Aorta (tissue), 5 donors: ENCODE measurements around the gene HSPB2. TPM values are rescaled to one million over a fixed set of nuclear protein-coding genes. Genes with fewer than 3 reads are reported as not detected.
"Not testable (repeated sequence)": the region's sequence is repeated elsewhere in the genome, so short reads cannot be mapped to it uniquely, and the experiment has no call there.

Experiments used
- ATAC-seq: fragments of 200-7000 bp; cut with Tn5 transposase; one replicate; pipeline ENCODE4 v1.9.1; 2022; ENCODE audit warnings: moderate library complexity; ENCODE audit not compliant: low FRiP score
- DNase-seq, 2 donors: peaks; one replicate each; pipeline ENCODE4 v3.0.0-alpha.2; 2020
- H3K27ac ChIP-seq, 2 donors: one replicate each; pipeline ENCODE4 v1.5.1; 2013; ENCODE audit warnings: low read length in 2 of 2, mild to moderate bottlenecking in 2 of 2, moderate library complexity in 2 of 2, control low read depth in 1 of 2, inconsistent platforms in 1 of 2, low read depth in 1 of 2
- H3K27me3 ChIP-seq, 2 donors: one replicate each; pipeline ENCODE4 v1.6.1; 2013; ENCODE audit warnings: control low read depth in 1 of 2, low read length in 1 of 2, mild to moderate bottlenecking in 1 of 2, moderate library complexity in 1 of 2; ENCODE audit not compliant: insufficient read depth in 2 of 2, control insufficient read depth in 1 of 2
- H3K36me3 ChIP-seq, 2 donors: one replicate each; pipeline ENCODE4 v1.6.1; 2013; ENCODE audit warnings: control low read depth in 1 of 2, low read length in 1 of 2, mild to moderate bottlenecking in 1 of 2; ENCODE audit not compliant: insufficient read depth in 2 of 2, control insufficient read depth in 1 of 2
- H3K4me1 ChIP-seq, 2 donors: one replicate each; pipeline ENCODE4 v1.6.1; 2013; ENCODE audit warnings: low read length in 2 of 2, control low read depth in 1 of 2, mild to moderate bottlenecking in 1 of 2, moderate library complexity in 1 of 2; ENCODE audit not compliant: insufficient read depth in 2 of 2, control insufficient read depth in 1 of 2
- H3K4me3 ChIP-seq, 2 donors: one replicate each; pipeline ENCODE4 v1.5.1; 2013; ENCODE audit warnings: low read length in 2 of 2, control low read depth in 1 of 2, mild to moderate bottlenecking in 1 of 2
- H3K9me3 ChIP-seq: one replicate; pipeline ENCODE4 v1.6.1; 2013; ENCODE audit warnings: mild to moderate bottlenecking, low read length; ENCODE audit not compliant: control insufficient read depth
- WGBS, 2 donors: extraction: QIAGEN DNeasy Blood & Tissue Kit; methylation state at CpG; one replicate each; pipeline ENCODE4 v1.1.7; 2013; 5-methylcytosine and 5-hydroxymethylcytosine counted together
- intact Hi-C, 2 donors: fragments of 100-400 bp; cut with DNase I; formaldehyde crosslinking; loops; one replicate each; pipeline versions ENCODE4 v1.14.2 to v1.15.0; 2022
- polyA plus RNA-seq, 2 donors: library from polyadenylated mRNA; stranded (reverse); fragments of 200-250 nt; gene quantifications; one replicate each; pipeline ENCODE4 v1.2.3, GENCODE V29; 2013
- total RNA-seq, 2 donors: library from RNA; stranded (reverse); fragmentation: NEBNext Ultra II Directional; extraction: Animal tissue kit (Norgen Biotek cat#: 25700); gene quantifications; one replicate each; pipeline ENCODE4 v1.2.1, GENCODE V29; 2021
- donor health status: healthy with polysubstance abuse.
- donor health status: Bipolar disorder and iron deficiency.
- donor health status: DM: no; HTN: no; CAD: no.
- donor health status: DM: no; HTN: no; CAD: no.
- donor health status: DM: yes; HTN: yes; CAD: no.

The HSPB2 gene
- total and polyA plus RNA-seq, 4 donors = 13.8 to 60.2 (median 21.5) TPM

GRCh38 chr11:111930472-111930871, 17.9 kb downstream of the HSPB2 start:
- Histone ChIP-seq H3K36me3 (no peaks in the 10 kb centered on the region), H3K27ac (no peak overlapping the region), H3K9me3 (no peaks in the 10 kb centered on the region), H3K4me3 (no peak overlapping the region), H3K27me3 (no peaks in the 10 kb centered on the region), H3K4me1 (peaks cover 0 to 2% of the 10 kb centered on the region in 2 donors)
- DNase-seq (no peak), ATAC-seq (no peak)
- intact Hi-C loops = loop anchor here in 1 of 2 donors (5.0 kb wide), 1 partner anchor 53 kb away; the partner anchor contains the start of genes CFAP68 and FDXACB1
- WGBS, 2 donors = 70 to 75% methylated on average over 4 of the region's 4 CpGs

- WGBS, 2 donors = 58 to 66% methylated on average over 2 of the region's 2 CpGs
- Histone ChIP-seq H3K9me3 (no peaks in the 10 kb centered on the region), H3K4me1 (peaks cover 0 to 2% of the 10 kb centered on the region in 2 donors), H3K27me3 (no peaks in the 10 kb centered on the region), H3K27ac (no peak overlapping the region), H3K4me3 (no peak overlapping the region), H3K36me3 (no peaks in the 10 kb centered on the region)
- intact Hi-C loops = loop anchor here in 1 of 2 donors (5.0 kb wide), 1 partner anchor 55 kb away; the partner anchor contains the start of genes CFAP68 and FDXACB1
- ATAC-seq = no peak
- no peak for DNase-seq
These were observed 20.0 kb downstream of the HSPB2 start for GRCh38 chr11:111932611-111932950.

- DNase-seq, H3K27ac ChIP-seq, H3K36me3 ChIP-seq, H3K4me1 ChIP-seq, H3K9me3 ChIP-seq, ATAC-seq, H3K4me3 ChIP-seq, H3K27me3 ChIP-seq: not testable (repeated sequence)
- 92 to 94% methylated on average over 14 of the region's 14 CpGs for WGBS, 2 donors
- intact Hi-C loops = loop anchor here in 1 of 2 donors (5.0 kb wide), 1 partner anchor 56 kb away; the partner anchor contains the start of genes CFAP68 and FDXACB1
These were observed 20.6 kb downstream of the HSPB2 start for GRCh38 chr11:111933176-111933575.

GRCh38 chr11:111933872-111934271, 21.3 kb downstream of the HSPB2 start:
- ATAC-seq = no peak
- intact Hi-C loops = loop anchor here in 1 of 2 donors (5.0 kb wide), 1 partner anchor 57 kb away; the partner anchor contains the start of genes CFAP68 and FDXACB1
- H3K36me3 ChIP-seq = no peaks in the 10 kb centered on the region
- no peaks in the 10 kb centered on the region for H3K27me3 ChIP-seq
- no peaks in the 10 kb centered on the region for H3K9me3 ChIP-seq
- DNase-seq = no peak
- WGBS, 2 donors = 27 to 31% methylated on average over 1 of the region's 1 CpG
- peaks cover 0 to 2% of the 10 kb centered on the region in 2 donors for H3K4me1 ChIP-seq
- H3K27ac ChIP-seq = no peak overlapping the region
- no peak overlapping the region for H3K4me3 ChIP-seq

GRCh38 chr11:111934306-111934705, 21.8 kb downstream of the HSPB2 start:
- Histone ChIP-seq H3K27me3 (no peaks in the 10 kb centered on the region), H3K4me1 (peaks cover 0 to 2% of the 10 kb centered on the region in 2 donors), H3K4me3 (no peak overlapping the region), H3K27ac (no peak overlapping the region), H3K36me3 (no peaks in the 10 kb centered on the region), H3K9me3 (no peaks in the 10 kb centered on the region)
- ATAC-seq = no peak
- 77 to 86% methylated on average over 1 of the region's 1 CpG for WGBS, 2 donors
- DNase-seq = no peak
- intact Hi-C loops = loop anchor here in 1 of 2 donors (5.0 kb wide), 1 partner anchor 57 kb away; the partner anchor contains the start of genes CFAP68 and FDXACB1

GRCh38 chr11:111935317-111936039, 22.9 kb downstream of the HSPB2 start:
- ATAC-seq = no peak
- Histone ChIP-seq H3K27ac (peak overlapping the region; percentile 6 to 73), H3K4me1 (peaks cover 0 to 2% of the 10 kb centered on the region in 2 donors), H3K4me3 (no peak overlapping the region), H3K9me3 (no peaks in the 10 kb centered on the region), H3K27me3 (no peaks in the 10 kb centered on the region), H3K36me3 (no peaks in the 10 kb centered on the region)
- WGBS, 2 donors = 49 to 50% methylated on average over 4 of the region's 4 CpGs
- intact Hi-C loops = loop anchor here (2.0 to 5.0 kb wide), 2 partner anchors 41 to 42 kb away; no protein-coding TSS in a partner anchor
- DNase-seq = no peak

GRCh38 chr11:111936040-111936540, 23.6 kb downstream of the HSPB2 start:
- intact Hi-C loops = loop anchor here (2.0 to 5.0 kb wide), 2 partner anchors 41 kb away; no protein-coding TSS in a partner anchor

GRCh38 chr11:111937461-111937769, 24.9 kb downstream of the HSPB2 start:
- DNase-seq (no peak), ATAC-seq (peak; percentile 47)
- peak overlapping the region; percentile 50 to 62 for H3K27ac ChIP-seq
- peaks cover 0 to 2% of the 10 kb centered on the region in 2 donors for H3K4me1 ChIP-seq
- H3K4me3 ChIP-seq = peak overlapping the region; percentile 7 to 57
- WGBS, 2 donors = 4% methylated on average over 4 to 9 of the region's 9 CpGs
- H3K27me3 ChIP-seq = no peaks in the 10 kb centered on the region
- intact Hi-C loops = loop anchor here (2.0 to 5.0 kb wide), 2 partner anchors 39 to 40 kb away; no protein-coding TSS in a partner anchor
- H3K9me3 ChIP-seq = no peaks in the 10 kb centered on the region
- no peaks in the 10 kb centered on the region for H3K36me3 ChIP-seq

More at GRCh38 chr11:111936040-111936540, 23.6 kb downstream of the HSPB2 start:
- Histone ChIP-seq H3K4me1 (peaks cover 0 to 2% of the 10 kb centered on the region in 2 donors), H3K4me3 (no peak overlapping the region), H3K36me3 (no peaks in the 10 kb centered on the region), H3K27ac (peak overlapping the region; percentile 6 to 73), H3K27me3 (no peaks in the 10 kb centered on the region), H3K9me3 (no peaks in the 10 kb centered on the region)
- ATAC-seq (no peak), DNase-seq (no peak)
- WGBS, 2 donors = 26 to 27% methylated on average over 3 of the region's 3 CpGs
